CD4-positive, alpha-beta T cell treated with Interleukin-1 beta for 1 hour (primary cell): Measurements from ENCODE around the gene RAP1GDS1.
"Not testable (repeated sequence)": the region's sequence is repeated elsewhere in the genome, so short reads cannot be mapped to it uniquely, and the experiment has no call there.

Source experiments
- DNase-seq, 2 donors: peaks; one replicate each; pipeline ENCODE4 v3.0.0-alpha.2; 2020 to 2022

Gene RAP1GDS1

GRCh38 chr4:98288671-98289070, 27.5 kb downstream of the RAP1GDS1 start:
- DNase-seq: peak in 1 of 2 donors; percentile 11

GRCh38 chr4:98289375-98289774, 28.2 kb downstream of the RAP1GDS1 start:
- no peak for DNase-seq

DNA sequence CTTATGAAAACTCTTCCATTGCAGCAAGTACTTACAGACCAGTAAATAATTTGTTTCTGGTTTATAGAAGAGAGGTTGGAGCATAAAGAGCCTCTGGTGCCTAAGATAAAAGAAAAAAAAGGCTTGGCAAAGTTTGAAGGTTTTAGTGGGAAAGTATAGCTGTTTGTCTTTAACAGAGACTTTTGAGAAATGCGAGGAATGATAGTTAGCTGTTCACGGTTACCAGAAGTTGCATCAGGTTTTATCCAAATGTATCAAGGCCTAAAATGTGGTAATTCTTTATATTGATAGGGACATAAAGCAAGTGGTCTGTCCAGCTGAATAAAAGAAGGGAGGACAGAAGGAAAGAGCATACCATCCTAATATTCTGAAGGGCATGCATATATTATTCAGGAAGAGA, 29.3 kb downstream of the RAP1GDS1 start:
- DNase-seq: no peak

- no peak for DNase-seq
Measured at GRCh38 chr4:98293104-98293887, 32.1 kb downstream of the RAP1GDS1 start.

DNA sequence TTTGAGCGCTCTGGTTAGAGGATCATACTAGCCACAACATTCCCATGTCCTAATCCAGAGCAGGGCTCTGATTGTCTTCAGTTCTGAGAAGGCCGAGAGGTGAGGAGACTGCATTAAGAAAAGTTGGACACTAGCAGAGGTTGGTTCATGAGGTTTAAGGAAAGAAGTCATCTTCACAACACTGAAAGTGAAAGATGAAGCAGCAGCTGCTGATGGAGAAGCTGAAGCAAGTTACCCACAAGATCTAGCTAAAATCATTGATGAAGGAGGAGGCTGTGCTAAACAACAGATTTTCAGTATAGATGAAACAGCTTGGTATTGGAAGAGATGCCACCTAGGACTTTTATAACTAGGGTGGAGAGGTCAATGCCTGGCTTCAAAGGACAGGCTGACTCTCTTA, 36.8 kb downstream of the RAP1GDS1 start:
- DNase-seq: no peak

GRCh38 chr4:98300706-98301105, 39.5 kb downstream of the RAP1GDS1 start:
- no peak for DNase-seq

DNA sequence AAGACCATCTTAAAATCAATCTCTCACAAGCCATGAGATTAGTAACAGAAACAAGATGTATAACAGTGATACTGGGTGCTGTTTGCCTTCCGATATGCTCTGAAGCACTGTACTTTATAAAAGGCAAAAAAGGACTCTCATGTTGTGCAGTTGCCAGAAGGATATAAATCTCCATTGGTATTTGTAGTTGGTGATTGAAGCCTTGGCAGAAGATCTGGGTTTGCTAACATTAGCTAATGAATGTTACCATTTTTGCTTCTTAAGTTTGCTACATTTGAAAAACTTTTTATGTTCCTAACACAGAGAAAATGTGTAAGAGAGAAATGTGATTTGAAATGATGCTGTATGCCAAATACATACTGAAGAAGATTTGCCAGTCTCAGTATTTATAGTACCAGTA, 44.4 kb downstream of the RAP1GDS1 start:
- DNase-seq: no peak

DNA sequence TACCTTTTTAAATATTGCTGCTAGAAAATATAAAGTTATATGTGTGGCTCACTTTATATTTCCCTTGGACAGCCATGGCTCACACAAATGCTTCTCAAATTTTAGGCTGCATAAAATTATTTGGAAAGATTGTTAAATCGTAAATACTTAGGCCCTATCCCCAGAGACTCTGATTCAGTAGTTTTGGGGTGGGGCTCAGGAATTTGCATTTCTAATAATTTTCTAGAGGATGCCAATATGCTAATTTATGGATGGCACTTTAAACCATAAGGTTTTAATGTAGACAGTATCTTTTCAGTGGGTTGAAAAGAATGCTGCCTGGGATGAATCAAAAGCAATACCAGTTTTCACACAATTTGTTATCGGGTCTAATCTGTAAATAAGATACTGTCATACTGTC, 49.7 kb downstream of the RAP1GDS1 start:
- no peak for DNase-seq

- no peak for DNase-seq
Measured at GRCh38 chr4:98311656-98312055, 50.5 kb downstream of the RAP1GDS1 start.

DNA sequence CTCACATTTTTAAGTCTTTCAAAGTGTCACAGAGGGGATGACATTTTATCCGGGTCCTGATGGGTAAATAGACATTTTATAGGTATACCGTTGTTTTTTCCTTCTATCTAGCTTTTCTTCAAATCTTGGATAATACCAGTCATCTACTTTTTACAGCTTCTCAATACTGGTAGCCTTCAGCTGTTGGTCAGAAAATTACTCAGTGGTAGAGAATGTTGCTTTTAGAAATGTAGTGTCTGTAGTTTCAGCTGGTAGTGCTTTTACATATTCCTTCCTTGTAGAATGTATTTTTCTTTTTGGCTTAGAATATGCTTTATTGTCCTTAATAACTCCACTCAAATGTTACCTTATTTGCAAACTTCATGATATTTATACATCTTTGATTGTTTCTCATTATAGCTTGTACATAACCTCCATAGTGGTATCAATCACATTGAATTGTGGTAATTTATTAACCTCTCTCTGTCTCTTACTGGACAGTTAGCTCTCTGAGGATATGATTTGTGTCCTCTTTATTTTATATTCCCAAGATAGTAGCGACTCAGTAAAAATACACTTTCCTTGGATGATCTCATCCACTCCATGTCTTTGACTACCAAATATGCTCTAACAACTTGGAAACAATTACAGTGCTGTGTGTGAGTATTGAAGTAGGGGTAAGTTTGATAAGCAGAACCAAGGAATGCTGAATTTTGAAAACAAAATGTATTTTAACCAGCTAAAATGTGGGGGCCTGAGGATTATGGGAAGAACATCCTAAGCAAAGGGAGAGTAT, 53.8 kb downstream of the RAP1GDS1 start:
- DNase-seq: no peak

- no peak for DNase-seq
Measured at GRCh38 chr4:98318521-98318920, 57.3 kb downstream of the RAP1GDS1 start.

DNA sequence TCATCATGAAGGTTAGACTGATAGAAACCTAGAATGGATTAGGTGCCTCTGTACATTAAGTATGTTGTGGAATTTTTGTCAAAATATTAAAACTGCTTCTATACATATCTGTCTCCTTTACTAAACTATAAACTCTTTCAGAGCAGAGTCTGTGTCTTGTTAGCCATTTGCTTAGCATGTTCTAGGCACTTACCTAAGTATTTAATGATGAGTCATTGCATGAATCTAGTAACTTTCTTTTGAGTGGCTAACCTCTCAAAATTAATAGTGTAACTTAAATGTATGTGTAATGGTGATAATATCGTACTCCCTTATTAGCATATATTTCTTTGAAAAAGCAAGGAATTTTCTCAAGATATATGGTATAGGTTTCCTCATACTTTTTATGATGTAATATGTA, 57.8 kb downstream of the RAP1GDS1 start:
- no peak for DNase-seq

- DNase-seq: no peak
Measured at GRCh38 chr4:98326168-98326567, 65.0 kb downstream of the RAP1GDS1 start.

DNA sequence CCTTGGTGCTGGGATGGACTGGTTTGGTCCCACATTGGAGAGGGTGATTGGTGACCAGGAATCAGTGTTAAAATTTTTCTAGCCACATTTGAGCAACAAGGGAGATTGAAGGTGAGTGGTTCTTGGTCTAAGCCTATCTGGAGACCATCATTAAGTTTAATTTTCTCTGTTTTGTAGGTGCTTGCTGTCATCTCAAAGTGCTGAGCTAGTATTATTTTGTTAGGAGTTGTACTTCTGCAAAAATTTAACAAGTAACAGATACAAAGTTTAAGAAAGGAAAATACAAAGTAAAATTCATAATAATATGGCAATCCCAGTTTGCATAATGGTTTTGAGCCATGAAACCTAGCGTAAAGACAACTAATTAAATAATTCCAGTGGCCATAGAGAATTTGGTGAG, 66.5 kb downstream of the RAP1GDS1 start:
- DNase-seq: no peak

DNA sequence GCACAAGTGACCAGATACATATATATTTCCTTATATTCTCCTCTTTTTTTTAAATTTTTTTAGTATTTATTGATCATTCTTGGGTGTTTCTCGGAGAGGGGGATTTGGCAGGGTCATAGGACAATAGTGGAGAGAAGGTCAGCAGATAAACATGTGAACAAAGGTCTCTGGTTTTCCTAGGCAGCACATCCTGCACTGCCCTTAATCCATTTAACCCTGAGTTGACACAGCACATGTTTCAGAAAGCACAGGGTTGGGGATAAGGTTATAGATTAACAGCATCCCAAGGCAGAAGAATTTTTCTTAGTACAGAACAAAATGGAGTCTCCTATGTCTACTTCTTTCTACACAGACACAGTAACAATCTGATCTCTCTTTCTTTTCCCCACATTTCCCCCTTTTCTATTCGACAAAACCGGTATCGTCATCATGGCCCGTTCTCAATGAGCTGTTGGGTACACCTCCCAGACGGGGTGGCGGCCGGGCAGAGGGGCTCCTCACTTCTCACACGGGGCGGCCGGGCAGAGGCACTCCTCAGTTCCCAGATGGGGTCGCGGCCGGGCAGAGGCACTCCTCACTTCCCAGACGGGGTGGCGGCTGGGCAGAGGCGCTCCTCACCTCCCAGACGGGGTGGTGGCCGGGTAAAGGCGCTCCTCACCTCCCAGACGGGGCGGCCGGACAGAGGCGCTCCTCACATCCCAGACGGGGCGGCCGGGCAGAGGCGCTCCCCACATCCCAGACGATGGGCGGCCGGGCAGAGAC, 68.9 kb downstream of the RAP1GDS1 start:
- DNase-seq: not testable (repeated sequence)

- DNase-seq: no peak
Measured at GRCh38 chr4:98332017-98332416, 70.8 kb downstream of the RAP1GDS1 start.

DNA sequence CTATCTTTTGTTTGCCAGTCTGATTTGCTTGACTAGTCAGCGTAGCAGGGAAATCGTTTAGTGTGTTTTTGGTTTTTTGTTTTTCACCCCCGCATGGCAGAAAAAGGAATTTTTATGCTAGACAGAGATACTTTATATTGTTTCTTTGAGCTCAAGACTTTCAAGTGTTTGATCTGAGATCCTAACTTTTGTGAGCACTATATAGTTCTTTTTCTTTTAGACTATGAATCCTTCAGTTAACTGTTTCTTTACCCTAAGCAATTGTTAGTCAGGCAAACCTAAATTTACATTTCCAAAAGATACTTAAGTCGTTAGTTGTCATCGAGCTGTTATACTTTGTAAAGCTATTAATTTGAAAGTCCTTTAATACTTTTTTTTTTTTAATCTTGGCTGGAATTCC, 73.3 kb downstream of the RAP1GDS1 start:
- no peak for DNase-seq

- DNase-seq: no peak
Measured at GRCh38 chr4:98338761-98339438, 77.7 kb downstream of the RAP1GDS1 start.

DNA sequence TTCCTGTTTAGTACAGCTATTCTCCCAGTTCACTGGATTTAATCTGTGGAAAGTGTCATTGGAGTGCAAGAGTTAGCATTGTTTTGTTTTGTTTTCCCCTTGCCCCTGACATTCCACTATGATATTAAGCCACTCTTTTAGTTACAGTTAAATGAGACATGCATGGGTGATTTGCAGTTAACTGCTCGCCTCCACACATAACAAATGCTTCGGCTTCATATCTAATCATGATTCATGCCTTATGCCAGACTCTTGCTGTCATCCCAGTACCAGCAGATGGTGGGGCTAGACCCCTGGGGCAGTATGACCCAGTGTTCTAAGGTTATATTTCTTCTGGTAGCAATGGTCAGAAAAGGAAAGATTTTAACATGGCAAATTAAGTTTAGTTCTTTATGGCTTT, 80.1 kb downstream of the RAP1GDS1 start:
- no peak for DNase-seq

GRCh38 chr4:98343626-98344025, 82.4 kb downstream of the RAP1GDS1 start:
- no peak for DNase-seq

GRCh38 chr4:98345838-98346237, 84.7 kb downstream of the RAP1GDS1 start:
- no peak for DNase-seq

GRCh38 chr4:98352396-98352795, 91.2 kb downstream of the RAP1GDS1 start:
- DNase-seq: no peak

DNA sequence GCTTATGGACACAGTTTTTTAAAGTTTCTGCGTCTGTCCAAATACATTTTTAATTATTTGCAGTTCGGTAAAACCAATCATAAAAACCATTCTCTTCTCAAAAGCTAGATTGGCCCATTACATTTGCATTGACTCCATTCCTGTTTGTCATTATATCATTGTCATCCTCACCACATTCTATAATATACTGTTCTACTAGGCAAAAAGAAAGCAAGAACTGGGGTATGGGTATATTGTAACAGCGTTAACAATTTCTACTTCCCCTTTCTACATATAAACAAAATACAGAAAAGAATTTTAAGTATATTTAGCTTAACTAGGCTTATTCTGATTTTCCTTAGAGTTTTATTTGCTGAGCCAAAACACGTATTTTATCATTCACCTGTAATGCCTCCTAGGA, 91.8 kb downstream of the RAP1GDS1 start:
- no peak for DNase-seq
